Endodermal cell (in vitro differentiated cells): Measurements from ENCODE around the gene NUB1. TPM values are rescaled to one million over a fixed set of nuclear protein-coding genes. Genes with fewer than 3 reads are reported as not detected.
A peak's percentile ranks its signal among the peaks of the same experiment; 100 is the strongest.
"Not testable (repeated sequence)": the region's sequence is repeated elsewhere in the genome, so short reads cannot be mapped to it uniquely, and the experiment has no call there.

Experiments
- DNase-seq: peaks from one replicate; pipeline ENCODE4 v3.0.0-alpha.2; 2017
- H3K27ac ChIP-seq: 2 replicates; pipeline ENCODE4 v1.5.1; 2013; ENCODE audit warnings: mild to moderate bottlenecking, low read depth, low read length, moderate library complexity
- H3K27me3 ChIP-seq: 2 replicates; pipeline ENCODE4 v1.6.1; 2013; ENCODE audit warnings: mild to moderate bottlenecking, low read length, moderate library complexity; ENCODE audit not compliant: insufficient read depth, control insufficient read depth, poor library complexity, severe bottlenecking
- H3K36me3 ChIP-seq: 2 replicates; pipeline ENCODE4 v1.7.0; 2013; ENCODE audit warnings: mild to moderate bottlenecking, low read length, moderate library complexity; ENCODE audit not compliant: control insufficient read depth, insufficient read depth
- H3K4me1 ChIP-seq: one replicate; pipeline ENCODE4 v1.7.0; 2013; ENCODE audit warnings: low read length; ENCODE audit not compliant: control insufficient read depth, insufficient read depth
- H3K4me3 ChIP-seq: 2 replicates; pipeline ENCODE4 v1.5.1; 2013; ENCODE audit warnings: mild to moderate bottlenecking, low read length, moderate library complexity
- H3K9ac ChIP-seq: 2 replicates; pipeline ENCODE4 v1.6.1; 2013; ENCODE audit warnings: mild to moderate bottlenecking, low read length, moderate library complexity; ENCODE audit not compliant: poor library complexity, severe bottlenecking; ENCODE audit errors: extremely low read depth
- H3K9me3 ChIP-seq: 2 replicates; pipeline ENCODE4 v1.6.1; 2013; ENCODE audit warnings: mild to moderate bottlenecking, low read length, moderate library complexity; ENCODE audit not compliant: control insufficient read depth
- H3K27ac Mint-ChIP-seq: 2 replicates; pipeline ENCODE4 v1.8.0; 2020; ENCODE audit warnings: mixed read lengths
- H3K27me3 Mint-ChIP-seq: 2 replicates; pipeline ENCODE4 v1.8.0; 2021; ENCODE audit warnings: mild to moderate bottlenecking, mixed read lengths; ENCODE audit not compliant: insufficient read depth
- H3K36me3 Mint-ChIP-seq: 2 replicates; pipeline ENCODE4 v1.8.0; 2020; ENCODE audit warnings: low read depth, mixed read lengths
- H3K4me1 Mint-ChIP-seq: 2 replicates; pipeline ENCODE4 v1.8.0; 2020; ENCODE audit warnings: mixed read lengths
- H3K4me3 Mint-ChIP-seq: 2 replicates; pipeline ENCODE4 v1.8.0; 2020; ENCODE audit warnings: mild to moderate bottlenecking, moderate library complexity, mixed read lengths
- H3K9me3 Mint-ChIP-seq: 2 replicates; pipeline ENCODE4 v1.8.0; 2020; ENCODE audit warnings: mild to moderate bottlenecking, mixed read lengths
- CTCF ChIP-seq: fragments of 200-600 bp; sonication (generic); conservative IDR thresholded peaks from 2 replicates; pipeline ENCODE4 v1.5.0; 2021; ENCODE audit warnings: antibody characterized with exemption, mild to moderate bottlenecking
- WGBS, 2 experiments: methylation state at CpG; one replicate each; pipeline versions ENCODE4 v1.1.5 to v1.1.7; 2013; ENCODE audit warnings: missing lambda C conversion rate in 2 of 2, mixed read lengths in 1 of 2; ENCODE audit not compliant: insufficient coverage in 1 of 2, insufficient read length in 1 of 2; 5-methylcytosine and 5-hydroxymethylcytosine counted together
- total RNA-seq, 2 donors: library from RNA; stranded (reverse); fragmentation: NEBNext Ultra II Directional in 1 of 2; extraction: Animal tissue kit (Norgen Biotek cat#: 25700) in 1 of 2; gene quantifications; 2 replicates in 1 of 2; 3 replicates in 1 of 2; pipeline ENCODE4 v1.2.1, GENCODE V29; 2021

The NUB1 gene
- total RNA-seq, 2 donors from 2014 or later, result 50.2 to 64.7 TPM

- Histone ChIP-seq H3K9me3 (peaks cover 12% of the 10 kb centered on the region), H3K27ac (no peak overlapping the region), H3K27me3 (peaks cover 10% of the 10 kb centered on the region), H3K4me3 (no peak overlapping the region), H3K4me1 (no peaks in the 10 kb centered on the region), H3K9ac (no peak overlapping the region), H3K36me3 (no peaks in the 10 kb centered on the region)
- no peak overlapping the region for H3K4me3 Mint-ChIP-seq
- no peak overlapping the region for H3K27ac Mint-ChIP-seq
- peaks cover 15% of the 10 kb centered on the region for H3K9me3 Mint-ChIP-seq
- H3K36me3 Mint-ChIP-seq, result no peaks in the 10 kb centered on the region
- TF ChIP-seq CTCF, result no peak
- peaks cover 4% of the 10 kb centered on the region for H3K4me1 Mint-ChIP-seq
- DNase-seq, result peak; percentile 31
- peaks cover 51% of the 10 kb centered on the region for H3K27me3 Mint-ChIP-seq
- WGBS, 2 experiments, result 86 to 94% methylated on average over 3 to 7 of the region's 7 CpGs
Measured at GRCh38 chr7:151299940-151300645, 41.5 kb upstream of the NUB1 start.

GRCh38 chr7:151301471-151302462, 39.8 kb upstream of the NUB1 start:
- H3K27me3 Mint-ChIP-seq, result peaks cover 46% of the 10 kb centered on the region
- no peak for TF ChIP-seq CTCF
- peaks cover 4% of the 10 kb centered on the region for H3K9me3 Mint-ChIP-seq
- peaks cover 17% of the 10 kb centered on the region for H3K4me1 Mint-ChIP-seq
- Histone ChIP-seq H3K27ac (no peak overlapping the region), H3K36me3 (no peaks in the 10 kb centered on the region), H3K4me3 (no peak overlapping the region), H3K9ac (no peak overlapping the region), H3K27me3 (peaks cover 8% of the 10 kb centered on the region), H3K9me3 (peaks cover 2% of the 10 kb centered on the region), H3K4me1 (no peaks in the 10 kb centered on the region)
- WGBS, 2 experiments, result 87 to 91% methylated on average over 16 to 20 of the region's 20 CpGs
- H3K4me3 Mint-ChIP-seq, result no peak overlapping the region
- no peaks in the 10 kb centered on the region for H3K36me3 Mint-ChIP-seq
- H3K27ac Mint-ChIP-seq, result no peak overlapping the region
- no peak for DNase-seq

- Mint-ChIP-seq H3K27me3 (peaks cover 44% of the 10 kb centered on the region), H3K4me3 (peak overlapping the region; percentile 58), H3K27ac (peak overlapping the region; percentile 95), H3K4me1 (peaks cover 25% of the 10 kb centered on the region)
- H3K36me3 ChIP-seq, H3K27ac ChIP-seq, H3K9me3 ChIP-seq, H3K36me3 Mint-ChIP-seq, H3K9ac ChIP-seq, DNase-seq, H3K4me1 ChIP-seq, H3K27me3 ChIP-seq, H3K9me3 Mint-ChIP-seq, H3K4me3 ChIP-seq: not testable (repeated sequence)
- WGBS, 2 experiments, result 84 to 85% methylated on average over 16 to 19 of the region's 19 CpGs
Measured at GRCh38 chr7:151304251-151304650, 37.4 kb upstream of the NUB1 start.
